WTC11 (cell line): ENCODE data around the gene TST. TPM values are rescaled to one million over a fixed set of nuclear protein-coding genes. Genes with fewer than 3 reads are reported as not detected.
A peak's percentile ranks its signal among the peaks of the same experiment; 100 is the strongest.

Source experiments
- ATAC-seq: fragments of 200-7000 bp; cut with Tn5 transposase; 2 replicates; pipeline ENCODE4 v1.10.0; 2021; ENCODE audit warnings: mild to moderate bottlenecking, moderate library complexity
- CTCF ChIA-PET: fragments of 300-600 bp; sonication (Branson Sonifier 250); formaldehyde crosslinking; loops from one replicate; lab custom pipeline; 2021; ENCODE audit warnings: antibody characterized with exemption; lab: Charles Lee
- POLR2A ChIA-PET: fragments of 350-600 bp; sonication (Branson Sonifier 250); formaldehyde crosslinking; loops from one replicate; lab custom pipeline; 2021; ENCODE audit warnings: antibody characterized with exemption; lab: Charles Lee
- DNase-seq: peaks from one replicate; pipeline ENCODE4 v3.0.0; 2021; ENCODE audit warnings: low spot score
- H3K27ac Mint-ChIP-seq: 2 replicates; pipeline ENCODE4 v1.8.0; 2021; ENCODE audit warnings: mixed read lengths
- H3K27me3 Mint-ChIP-seq: 2 replicates; pipeline ENCODE4 v1.8.0; 2021; ENCODE audit warnings: low read depth, mild to moderate bottlenecking, moderate library complexity, mixed read lengths
- H3K36me3 Mint-ChIP-seq: 2 replicates; pipeline ENCODE4 v1.8.0; 2021; ENCODE audit warnings: mixed read lengths
- H3K4me1 Mint-ChIP-seq: 2 replicates; pipeline ENCODE4 v1.8.0; 2022; ENCODE audit warnings: mixed read lengths
- H3K4me3 Mint-ChIP-seq: 2 replicates; pipeline ENCODE4 v1.8.0; 2021; ENCODE audit warnings: mild to moderate bottlenecking, moderate library complexity, mixed read lengths
- H3K9me3 Mint-ChIP-seq: 2 replicates; pipeline ENCODE4 v1.8.0; 2021; ENCODE audit warnings: mixed read lengths
- GRHL2 ChIP-seq: fragments of 250-450 bp; sonication (Bioruptor Pico); IDR thresholded peaks from 2 replicates; pipeline ENCODE4 v1.8.0; 2022; ENCODE audit warnings: mild to moderate bottlenecking, moderate library complexity; ENCODE audit not compliant: insufficient replicate concordance, severe bottlenecking
- GTF2I ChIP-seq: fragments of 250-450 bp; sonication (Bioruptor Pico); conservative IDR thresholded peaks from 2 replicates; pipeline ENCODE4 v1.4.0; 2021; ENCODE audit warnings: mild to moderate bottlenecking
- MXD4 ChIP-seq: fragments of 250-450 bp; sonication (Bioruptor Pico); IDR thresholded peaks from 2 replicates; pipeline ENCODE4 v1.8.0; 2021; ENCODE audit warnings: mild to moderate bottlenecking, moderate library complexity, borderline replicate concordance
- NFATC4 ChIP-seq: fragments of 250-450 bp; sonication (Bioruptor Pico); IDR thresholded peaks from 2 replicates; pipeline ENCODE4 v1.9.0; 2021; ENCODE audit warnings: mild to moderate bottlenecking
- NFYB ChIP-seq: sonication (generic); formaldehyde crosslinking; conservative IDR thresholded peaks from 2 replicates; pipeline ENCODE4 v1.8.0; 2022; ENCODE audit warnings: low read depth, missing genetic modification reagents
- NR2C2 ChIP-seq: sonication (generic); formaldehyde crosslinking; IDR thresholded peaks from 2 replicates; pipeline ENCODE4 v1.8.0; 2022; ENCODE audit warnings: mild to moderate bottlenecking, missing genetic modification reagents
- OVOL2 ChIP-seq: fragments of 250-450 bp; sonication (Bioruptor Pico); IDR thresholded peaks from 2 replicates; pipeline ENCODE4 v1.9.0; 2021; ENCODE audit warnings: mild to moderate bottlenecking, borderline replicate concordance
- ZBTB21 ChIP-seq: sonication (generic); formaldehyde crosslinking; IDR thresholded peaks from 2 replicates; pipeline ENCODE4 v1.8.1; 2023; ENCODE audit warnings: mild to moderate bottlenecking, missing genetic modification reagents, borderline replicate concordance
- ZNF263 ChIP-seq: sonication (generic); formaldehyde crosslinking; IDR thresholded peaks from 2 replicates; pipeline ENCODE4 v1.8.1; 2022; ENCODE audit warnings: low read depth, mild to moderate bottlenecking, moderate library complexity, missing genetic modification reagents
- total RNA-seq: library from RNA; stranded (reverse); gene quantifications from 3 replicates; pipeline ENCODE4 v1.2.3, GENCODE V29; 2021
- TF ChIP-seq, protein P1 (sequence below): sonication (generic); formaldehyde crosslinking; IDR thresholded peaks from 2 replicates; pipeline ENCODE4 v1.8.0; 2022; ENCODE audit warnings: mild to moderate bottlenecking, missing genetic modification reagents
- TF ChIP-seq, protein P2 (sequence below): fragments of 250-450 bp; sonication (Bioruptor Pico); IDR thresholded peaks from 2 replicates; pipeline ENCODE4 v1.8.0; 2021; ENCODE audit warnings: mild to moderate bottlenecking
- TF ChIP-seq, protein P3 (sequence below): fragments of 250-450 bp; sonication (Bioruptor Pico); IDR thresholded peaks from 2 replicates; pipeline ENCODE4 v1.9.0; 2021; ENCODE audit warnings: moderate library complexity, mild to moderate bottlenecking, inconsistent platforms, borderline replicate concordance
- TF ChIP-seq, protein P4 (sequence below): fragments of 250-450 bp; sonication (Bioruptor Pico); IDR thresholded peaks from 2 replicates; pipeline ENCODE4 v1.9.0; 2021; ENCODE audit warnings: mild to moderate bottlenecking, borderline replicate concordance
- TF ChIP-seq, protein P5 (sequence below): sonication (generic); formaldehyde crosslinking; IDR thresholded peaks from 2 replicates; pipeline ENCODE4 v1.8.0; 2023; ENCODE audit warnings: missing genetic modification reagents, mild to moderate bottlenecking, borderline replicate concordance

TST gene
- total RNA-seq, 1 experiment from 2014 or later = 24.4 TPM

DNA sequence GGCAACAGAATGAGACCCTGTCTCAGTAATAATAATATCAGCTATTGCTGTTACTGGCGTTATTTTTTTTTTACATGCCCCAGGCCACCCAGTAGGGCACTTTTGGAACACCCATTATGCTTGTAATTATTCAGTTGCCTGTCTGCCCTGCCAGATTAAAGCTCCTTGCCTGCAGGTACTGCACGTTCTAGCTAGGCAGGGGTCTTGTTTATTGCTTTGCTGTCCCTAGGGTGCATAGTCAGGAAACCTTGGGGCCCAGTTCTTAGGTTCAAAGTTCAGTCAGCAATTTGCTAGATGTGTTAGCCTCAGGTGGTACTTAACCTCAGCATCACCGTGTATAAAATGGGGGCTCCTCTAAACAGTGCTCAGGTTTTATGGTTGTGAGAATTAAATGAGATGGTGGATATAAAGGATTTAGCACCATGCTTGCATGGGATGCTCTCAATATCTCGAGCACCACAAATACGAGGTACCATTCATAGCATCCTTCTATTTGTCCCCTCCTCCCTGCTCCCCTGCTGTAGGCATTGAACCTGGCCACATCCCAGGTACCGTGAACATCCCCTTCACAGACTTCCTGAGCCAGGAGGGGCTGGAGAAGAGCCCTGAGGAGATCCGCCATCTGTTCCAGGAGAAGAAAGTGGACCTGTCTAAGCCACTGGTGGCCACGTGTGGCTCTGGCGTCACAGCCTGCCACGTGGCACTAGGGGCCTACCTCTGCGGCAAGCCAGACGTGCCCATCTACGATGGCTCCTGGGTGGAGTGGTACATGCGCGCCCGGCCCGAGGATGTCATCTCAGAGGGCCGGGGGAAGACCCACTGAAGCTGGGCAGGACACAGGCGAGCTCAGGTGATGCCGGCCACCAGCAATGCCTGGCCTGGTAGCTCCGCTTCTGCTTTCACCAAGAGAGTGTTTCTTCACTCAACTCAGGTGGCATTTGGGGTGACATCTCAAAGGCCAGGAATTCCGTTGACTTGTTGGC, 9.7 kb upstream of the TST start (continued):
- TF ChIP-seq OVOL2 (CRISPR knock-in tag) = no peak
- TF ChIP-seq NR2C2 (CRISPR knock-in tag) = no peak

DNA sequence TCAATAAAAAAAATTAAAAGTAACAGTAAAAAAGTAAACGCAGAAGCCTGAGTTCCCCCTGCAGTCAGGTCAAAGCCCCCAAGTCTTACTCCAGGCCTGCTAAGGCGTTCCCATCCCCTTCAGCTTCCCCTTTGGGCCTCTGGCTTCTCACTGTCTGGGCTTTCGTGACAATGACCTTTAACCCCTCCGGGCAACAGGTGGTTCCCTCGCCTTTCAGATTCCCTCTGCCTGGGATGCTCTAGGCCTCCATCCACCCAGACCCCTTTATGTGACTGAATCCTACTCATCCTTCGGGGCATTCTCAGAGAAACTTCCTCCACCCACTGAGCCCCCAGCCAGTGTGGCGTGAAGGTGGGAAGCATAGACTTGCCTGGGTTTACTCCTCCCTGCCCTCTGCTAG, 8.3 kb upstream of the TST start:
- Mint-ChIP-seq H3K36me3 (peaks cover 26% of the 10 kb centered on the region), H3K9me3 (no peaks in the 10 kb centered on the region), H3K4me3 (no peak overlapping the region), H3K27ac (no peak overlapping the region), H3K4me1 (peaks cover 24% of the 10 kb centered on the region), H3K27me3 (no peaks in the 10 kb centered on the region)
- ATAC-seq (no peak), DNase-seq (no peak)
- ChIA-PET POLR2A (no interaction called here), CTCF (no interaction called here)
- TF ChIP-seq, protein P1, sequence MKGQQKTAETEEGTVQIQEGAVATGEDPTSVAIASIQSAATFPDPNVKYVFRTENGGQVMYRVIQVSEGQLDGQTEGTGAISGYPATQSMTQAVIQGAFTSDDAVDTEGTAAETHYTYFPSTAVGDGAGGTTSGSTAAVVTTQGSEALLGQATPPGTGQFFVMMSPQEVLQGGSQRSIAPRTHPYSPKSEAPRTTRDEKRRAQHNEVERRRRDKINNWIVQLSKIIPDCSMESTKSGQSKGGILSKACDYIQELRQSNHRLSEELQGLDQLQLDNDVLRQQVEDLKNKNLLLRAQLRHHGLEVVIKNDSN (CRISPR knock-in tag) = no peak
- TF ChIP-seq, protein P2, sequence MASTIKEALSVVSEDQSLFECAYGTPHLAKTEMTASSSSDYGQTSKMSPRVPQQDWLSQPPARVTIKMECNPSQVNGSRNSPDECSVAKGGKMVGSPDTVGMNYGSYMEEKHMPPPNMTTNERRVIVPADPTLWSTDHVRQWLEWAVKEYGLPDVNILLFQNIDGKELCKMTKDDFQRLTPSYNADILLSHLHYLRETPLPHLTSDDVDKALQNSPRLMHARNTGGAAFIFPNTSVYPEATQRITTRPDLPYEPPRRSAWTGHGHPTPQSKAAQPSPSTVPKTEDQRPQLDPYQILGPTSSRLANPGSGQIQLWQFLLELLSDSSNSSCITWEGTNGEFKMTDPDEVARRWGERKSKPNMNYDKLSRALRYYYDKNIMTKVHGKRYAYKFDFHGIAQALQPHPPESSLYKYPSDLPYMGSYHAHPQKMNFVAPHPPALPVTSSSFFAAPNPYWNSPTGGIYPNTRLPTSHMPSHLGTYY (CRISPR knock-in tag) = no peak

DNA sequence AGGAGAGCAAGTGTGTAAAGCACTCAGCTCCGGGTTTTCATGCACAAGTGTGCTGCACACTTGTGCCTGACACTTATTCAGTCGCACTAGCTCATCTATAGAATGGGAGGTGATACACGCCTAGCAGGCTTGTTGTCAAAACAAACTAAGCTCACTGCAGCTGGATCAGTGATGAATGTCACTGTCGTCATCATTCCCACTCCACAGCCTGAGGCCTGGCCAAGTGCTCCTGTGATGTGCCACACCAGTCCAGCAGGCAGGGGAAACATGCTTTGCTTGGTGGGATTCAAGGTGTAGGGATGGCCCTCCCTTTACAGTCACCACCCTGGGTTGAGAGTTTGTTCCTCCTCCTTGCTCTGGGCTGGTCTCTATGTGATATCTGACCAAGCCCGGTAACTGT, 7.1 kb upstream of the TST start:
- H3K27ac Mint-ChIP-seq = 0 out of 2 replicates have a peak overlapping the region, but pooled peaks have one; percentile 23
- POLR2A ChIA-PET = no interaction called here

DNA sequence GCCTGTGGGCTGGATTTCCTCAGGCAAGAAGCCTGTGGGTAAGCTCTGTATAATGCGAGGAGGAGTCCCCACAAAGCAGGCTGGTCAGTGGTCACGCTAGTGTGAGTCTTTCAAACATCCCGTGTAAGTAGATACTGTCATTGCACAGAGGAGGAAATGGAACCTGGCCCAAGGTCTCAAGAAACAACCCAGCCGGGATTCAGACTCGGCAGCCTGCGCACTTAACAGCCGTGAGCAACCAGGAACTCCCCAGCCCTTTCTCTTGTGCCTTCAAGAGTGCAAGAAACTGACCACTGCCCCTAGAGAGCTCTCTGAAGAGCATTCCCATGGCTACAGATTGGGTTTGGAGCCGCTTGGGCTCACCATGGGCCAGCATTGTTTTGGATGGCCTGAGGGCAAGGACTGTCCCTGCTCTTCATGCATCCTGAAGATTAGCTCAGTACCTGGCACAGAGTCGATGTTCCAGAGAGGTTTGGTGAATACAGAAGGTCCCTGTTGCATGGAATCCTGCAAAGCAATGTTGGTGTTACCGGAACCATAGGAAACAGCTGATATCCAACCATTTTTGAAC, 6.3 kb upstream of the TST start:
- ChIA-PET POLR2A (no interaction called here), CTCF (interaction anchor here (0.7 to 1.5 kb wide), 2 partner anchors 39 to 48 kb away, joined by 3 to 6 read pairs; no protein-coding TSS in a partner anchor)
- Mint-ChIP-seq H3K4me3 (no peak overlapping the region), H3K27me3 (no peaks in the 10 kb centered on the region), H3K9me3 (no peaks in the 10 kb centered on the region), H3K4me1 (peaks cover 22% of the 10 kb centered on the region), H3K36me3 (peaks cover 26% of the 10 kb centered on the region), H3K27ac (no peak overlapping the region)
- no peak for ATAC-seq
- no peak for DNase-seq
- TF ChIP-seq GTF2I (CRISPR knock-in tag) (no peak), NFATC4 (CRISPR knock-in tag) (no peak), ZBTB21 (CRISPR knock-in tag) (no peak), MXD4 (CRISPR knock-in tag) (no peak), ZNF263 (CRISPR knock-in tag) (no peak), NFYB (CRISPR knock-in tag) (no peak), GRHL2 (CRISPR knock-in tag) (no peak)
- TF ChIP-seq, protein P3, sequence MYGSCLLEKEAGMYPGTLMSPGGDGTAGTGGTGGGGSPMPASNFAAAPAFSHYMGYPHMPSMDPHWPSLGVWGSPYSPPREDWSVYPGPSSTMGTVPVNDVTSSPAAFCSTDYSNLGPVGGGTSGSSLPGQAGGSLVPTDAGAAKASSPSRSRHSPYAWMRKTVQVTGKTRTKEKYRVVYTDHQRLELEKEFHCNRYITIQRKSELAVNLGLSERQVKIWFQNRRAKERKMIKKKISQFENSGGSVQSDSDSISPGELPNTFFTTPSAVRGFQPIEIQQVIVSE = no peak
- TF ChIP-seq, protein P4, sequence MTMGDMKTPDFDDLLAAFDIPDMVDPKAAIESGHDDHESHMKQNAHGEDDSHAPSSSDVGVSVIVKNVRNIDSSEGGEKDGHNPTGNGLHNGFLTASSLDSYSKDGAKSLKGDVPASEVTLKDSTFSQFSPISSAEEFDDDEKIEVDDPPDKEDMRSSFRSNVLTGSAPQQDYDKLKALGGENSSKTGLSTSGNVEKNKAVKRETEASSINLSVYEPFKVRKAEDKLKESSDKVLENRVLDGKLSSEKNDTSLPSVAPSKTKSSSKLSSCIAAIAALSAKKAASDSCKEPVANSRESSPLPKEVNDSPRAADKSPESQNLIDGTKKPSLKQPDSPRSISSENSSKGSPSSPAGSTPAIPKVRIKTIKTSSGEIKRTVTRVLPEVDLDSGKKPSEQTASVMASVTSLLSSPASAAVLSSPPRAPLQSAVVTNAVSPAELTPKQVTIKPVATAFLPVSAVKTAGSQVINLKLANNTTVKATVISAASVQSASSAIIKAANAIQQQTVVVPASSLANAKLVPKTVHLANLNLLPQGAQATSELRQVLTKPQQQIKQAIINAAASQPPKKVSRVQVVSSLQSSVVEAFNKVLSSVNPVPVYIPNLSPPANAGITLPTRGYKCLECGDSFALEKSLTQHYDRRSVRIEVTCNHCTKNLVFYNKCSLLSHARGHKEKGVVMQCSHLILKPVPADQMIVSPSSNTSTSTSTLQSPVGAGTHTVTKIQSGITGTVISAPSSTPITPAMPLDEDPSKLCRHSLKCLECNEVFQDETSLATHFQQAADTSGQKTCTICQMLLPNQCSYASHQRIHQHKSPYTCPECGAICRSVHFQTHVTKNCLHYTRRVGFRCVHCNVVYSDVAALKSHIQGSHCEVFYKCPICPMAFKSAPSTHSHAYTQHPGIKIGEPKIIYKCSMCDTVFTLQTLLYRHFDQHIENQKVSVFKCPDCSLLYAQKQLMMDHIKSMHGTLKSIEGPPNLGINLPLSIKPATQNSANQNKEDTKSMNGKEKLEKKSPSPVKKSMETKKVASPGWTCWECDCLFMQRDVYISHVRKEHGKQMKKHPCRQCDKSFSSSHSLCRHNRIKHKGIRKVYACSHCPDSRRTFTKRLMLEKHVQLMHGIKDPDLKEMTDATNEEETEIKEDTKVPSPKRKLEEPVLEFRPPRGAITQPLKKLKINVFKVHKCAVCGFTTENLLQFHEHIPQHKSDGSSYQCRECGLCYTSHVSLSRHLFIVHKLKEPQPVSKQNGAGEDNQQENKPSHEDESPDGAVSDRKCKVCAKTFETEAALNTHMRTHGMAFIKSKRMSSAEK = no peak

More for the DNA sequence above, 7.1 kb upstream of the TST start:
- ATAC-seq (no peak), DNase-seq (no peak)
- CTCF ChIA-PET = interaction anchor here (0.7 to 1.5 kb wide), 2 partner anchors 39 to 48 kb away, joined by 3 to 6 read pairs; no protein-coding TSS in a partner anchor
- Mint-ChIP-seq H3K4me3 (no peak overlapping the region), H3K4me1 (peaks cover 21% of the 10 kb centered on the region), H3K36me3 (peaks cover 26% of the 10 kb centered on the region), H3K9me3 (no peaks in the 10 kb centered on the region), H3K27me3 (no peaks in the 10 kb centered on the region)
- TF ChIP-seq, protein P5, sequence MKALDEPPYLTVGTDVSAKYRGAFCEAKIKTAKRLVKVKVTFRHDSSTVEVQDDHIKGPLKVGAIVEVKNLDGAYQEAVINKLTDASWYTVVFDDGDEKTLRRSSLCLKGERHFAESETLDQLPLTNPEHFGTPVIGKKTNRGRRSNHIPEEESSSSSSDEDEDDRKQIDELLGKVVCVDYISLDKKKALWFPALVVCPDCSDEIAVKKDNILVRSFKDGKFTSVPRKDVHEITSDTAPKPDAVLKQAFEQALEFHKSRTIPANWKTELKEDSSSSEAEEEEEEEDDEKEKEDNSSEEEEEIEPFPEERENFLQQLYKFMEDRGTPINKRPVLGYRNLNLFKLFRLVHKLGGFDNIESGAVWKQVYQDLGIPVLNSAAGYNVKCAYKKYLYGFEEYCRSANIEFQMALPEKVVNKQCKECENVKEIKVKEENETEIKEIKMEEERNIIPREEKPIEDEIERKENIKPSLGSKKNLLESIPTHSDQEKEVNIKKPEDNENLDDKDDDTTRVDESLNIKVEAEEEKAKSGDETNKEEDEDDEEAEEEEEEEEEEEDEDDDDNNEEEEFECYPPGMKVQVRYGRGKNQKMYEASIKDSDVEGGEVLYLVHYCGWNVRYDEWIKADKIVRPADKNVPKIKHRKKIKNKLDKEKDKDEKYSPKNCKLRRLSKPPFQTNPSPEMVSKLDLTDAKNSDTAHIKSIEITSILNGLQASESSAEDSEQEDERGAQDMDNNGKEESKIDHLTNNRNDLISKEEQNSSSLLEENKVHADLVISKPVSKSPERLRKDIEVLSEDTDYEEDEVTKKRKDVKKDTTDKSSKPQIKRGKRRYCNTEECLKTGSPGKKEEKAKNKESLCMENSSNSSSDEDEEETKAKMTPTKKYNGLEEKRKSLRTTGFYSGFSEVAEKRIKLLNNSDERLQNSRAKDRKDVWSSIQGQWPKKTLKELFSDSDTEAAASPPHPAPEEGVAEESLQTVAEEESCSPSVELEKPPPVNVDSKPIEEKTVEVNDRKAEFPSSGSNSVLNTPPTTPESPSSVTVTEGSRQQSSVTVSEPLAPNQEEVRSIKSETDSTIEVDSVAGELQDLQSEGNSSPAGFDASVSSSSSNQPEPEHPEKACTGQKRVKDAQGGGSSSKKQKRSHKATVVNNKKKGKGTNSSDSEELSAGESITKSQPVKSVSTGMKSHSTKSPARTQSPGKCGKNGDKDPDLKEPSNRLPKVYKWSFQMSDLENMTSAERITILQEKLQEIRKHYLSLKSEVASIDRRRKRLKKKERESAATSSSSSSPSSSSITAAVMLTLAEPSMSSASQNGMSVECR (CRISPR knock-in tag) = no peak
